WTC11 (cell line): ENCODE results near the gene HTRA1. TPM values are rescaled to one million over a fixed set of nuclear protein-coding genes. Genes with fewer than 3 reads are reported as not detected.

Experiments
- ATAC-seq: fragments of 200-7000 bp; cut with Tn5 transposase; 2 replicates; pipeline ENCODE4 v1.10.0; 2021; ENCODE audit warnings: mild to moderate bottlenecking, moderate library complexity
- CTCF ChIA-PET: fragments of 300-600 bp; sonication (Branson Sonifier 250); formaldehyde crosslinking; loops from one replicate; lab custom pipeline; 2021; ENCODE audit warnings: antibody characterized with exemption; lab: Charles Lee
- POLR2A ChIA-PET: fragments of 350-600 bp; sonication (Branson Sonifier 250); formaldehyde crosslinking; loops from one replicate; lab custom pipeline; 2021; ENCODE audit warnings: antibody characterized with exemption; lab: Charles Lee
- DNase-seq: peaks from one replicate; pipeline ENCODE4 v3.0.0; 2021; ENCODE audit warnings: low spot score
- H3K27ac Mint-ChIP-seq: 2 replicates; pipeline ENCODE4 v1.8.0; 2021; ENCODE audit warnings: mixed read lengths
- H3K27me3 Mint-ChIP-seq: 2 replicates; pipeline ENCODE4 v1.8.0; 2021; ENCODE audit warnings: low read depth, mild to moderate bottlenecking, moderate library complexity, mixed read lengths
- H3K36me3 Mint-ChIP-seq: 2 replicates; pipeline ENCODE4 v1.8.0; 2021; ENCODE audit warnings: mixed read lengths
- H3K4me1 Mint-ChIP-seq: 2 replicates; pipeline ENCODE4 v1.8.0; 2022; ENCODE audit warnings: mixed read lengths
- H3K4me3 Mint-ChIP-seq: 2 replicates; pipeline ENCODE4 v1.8.0; 2021; ENCODE audit warnings: mild to moderate bottlenecking, moderate library complexity, mixed read lengths
- H3K9me3 Mint-ChIP-seq: 2 replicates; pipeline ENCODE4 v1.8.0; 2021; ENCODE audit warnings: mixed read lengths
- CBFB ChIP-seq: sonication (generic); formaldehyde crosslinking; IDR thresholded peaks from 2 replicates; pipeline ENCODE4 v1.8.1; 2022; ENCODE audit warnings: mild to moderate bottlenecking, low read depth, missing genetic modification reagents
- FOXJ3 ChIP-seq: sonication (generic); formaldehyde crosslinking; IDR thresholded peaks from 2 replicates; pipeline ENCODE4 v1.9.0; 2021; ENCODE audit warnings: missing genetic modification reagents, mild to moderate bottlenecking, borderline replicate concordance
- FOXP1 ChIP-seq: sonication (generic); formaldehyde crosslinking; IDR thresholded peaks from 2 replicates; pipeline ENCODE4 v1.8.0; 2022; ENCODE audit warnings: missing genetic modification reagents, mild to moderate bottlenecking, moderate library complexity, borderline replicate concordance
- GABPB1 ChIP-seq: sonication (generic); formaldehyde crosslinking; IDR thresholded peaks from 2 replicates; pipeline ENCODE4 v1.8.1; 2023; ENCODE audit warnings: mild to moderate bottlenecking, missing genetic modification reagents
- GTF2I ChIP-seq: fragments of 250-450 bp; sonication (Bioruptor Pico); conservative IDR thresholded peaks from 2 replicates; pipeline ENCODE4 v1.4.0; 2021; ENCODE audit warnings: mild to moderate bottlenecking
- HMGA2 ChIP-seq: fragments of 250-450 bp; sonication (Bioruptor Pico); IDR thresholded peaks from 2 replicates; pipeline ENCODE4 v1.4.0; 2021; ENCODE audit warnings: mild to moderate bottlenecking, moderate library complexity
- JUN ChIP-seq: sonication (generic); formaldehyde crosslinking; IDR thresholded peaks from 2 replicates; pipeline ENCODE4 v1.8.0; 2023; ENCODE audit warnings: mild to moderate bottlenecking, missing genetic modification reagents
- NFATC4 ChIP-seq: fragments of 250-450 bp; sonication (Bioruptor Pico); IDR thresholded peaks from 2 replicates; pipeline ENCODE4 v1.9.0; 2021; ENCODE audit warnings: mild to moderate bottlenecking
- ZBTB21 ChIP-seq: sonication (generic); formaldehyde crosslinking; IDR thresholded peaks from 2 replicates; pipeline ENCODE4 v1.8.1; 2023; ENCODE audit warnings: mild to moderate bottlenecking, missing genetic modification reagents, borderline replicate concordance
- ZNF396 ChIP-seq: fragments of 250-450 bp; sonication (Bioruptor Pico); IDR thresholded peaks from 2 replicates; pipeline ENCODE4 v1.8.0; 2021; ENCODE audit warnings: mild to moderate bottlenecking, moderate library complexity, borderline replicate concordance
- total RNA-seq: library from RNA; stranded (reverse); gene quantifications from 3 replicates; pipeline ENCODE4 v1.2.3, GENCODE V29; 2021
- TF ChIP-seq, protein P1 (sequence below): sonication (generic); formaldehyde crosslinking; IDR thresholded peaks from 2 replicates; pipeline ENCODE4 v1.8.1; 2023; ENCODE audit warnings: mild to moderate bottlenecking, missing genetic modification reagents, moderate library complexity
- TF ChIP-seq, protein P2 (sequence below): sonication (generic); formaldehyde crosslinking; IDR thresholded peaks from 2 replicates; pipeline ENCODE4 v1.8.1; 2022; ENCODE audit warnings: low read depth, mild to moderate bottlenecking, moderate library complexity, missing genetic modification reagents, borderline replicate concordance
- TF ChIP-seq, protein P3 (sequence below): sonication (generic); formaldehyde crosslinking; IDR thresholded peaks from 2 replicates; pipeline ENCODE4 v1.8.0; 2022; ENCODE audit warnings: mild to moderate bottlenecking, missing genetic modification reagents
- TF ChIP-seq, protein P4 (sequence below): sonication (generic); formaldehyde crosslinking; IDR thresholded peaks from 2 replicates; pipeline ENCODE4 v1.8.1; 2022; ENCODE audit warnings: missing genetic modification reagents, borderline replicate concordance
- TF ChIP-seq, protein P5 (sequence below): sonication (generic); formaldehyde crosslinking; IDR thresholded peaks from 2 replicates; pipeline ENCODE4 v1.8.1; 2023; ENCODE audit warnings: mild to moderate bottlenecking, missing genetic modification reagents, borderline replicate concordance
- TF ChIP-seq, protein P6 (sequence below): sonication (generic); formaldehyde crosslinking; IDR thresholded peaks from 2 replicates; pipeline ENCODE4 v1.8.1; 2022; ENCODE audit warnings: low read depth, missing genetic modification reagents, borderline replicate concordance
- TF ChIP-seq, protein P7 (sequence below): sonication (generic); formaldehyde crosslinking; IDR thresholded peaks from 2 replicates; pipeline ENCODE4 v1.8.0; 2022; ENCODE audit warnings: missing genetic modification reagents

The HTRA1 gene
- total RNA-seq, 1 experiment from 2014 or later: 18.3 TPM

DNA sequence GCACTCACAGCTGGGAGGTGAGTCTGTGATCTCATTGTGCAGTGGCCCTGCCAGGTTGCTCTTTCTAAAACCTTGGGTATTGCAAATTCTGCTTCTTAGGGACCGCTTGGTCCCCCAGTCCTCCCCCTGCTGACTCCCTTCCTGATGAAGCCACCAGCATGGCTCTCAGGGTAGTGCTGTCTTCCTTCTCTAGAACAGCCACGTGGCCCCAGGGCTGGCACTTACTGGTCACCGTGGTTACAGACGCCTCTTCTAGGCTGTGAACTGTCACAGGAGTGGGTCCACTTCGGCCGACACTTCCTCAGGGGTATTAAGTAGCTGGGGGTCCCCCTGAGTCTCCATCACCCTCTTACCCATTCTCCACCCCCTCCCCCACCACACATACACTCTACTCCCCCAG is 2.7 kb upstream of the HTRA1 start:
- Mint-ChIP-seq H3K4me1 (peaks cover 33% of the 10 kb centered on the region), H3K9me3 (no peaks in the 10 kb centered on the region), H3K36me3 (no peaks in the 10 kb centered on the region), H3K27ac (no peak overlapping the region), H3K27me3 (peaks cover 46% of the 10 kb centered on the region), H3K4me3 (no peak overlapping the region)
- ChIA-PET CTCF (no interaction called here), POLR2A (no interaction called here)
- no peak for DNase-seq
- no peak for ATAC-seq
- TF ChIP-seq CBFB (CRISPR knock-in tag) (no peak), NFATC4 (no peak), GABPB1 (no peak), ZNF396 (CRISPR knock-in tag) (no peak), ZBTB21 (CRISPR knock-in tag) (no peak), GTF2I (CRISPR knock-in tag) (no peak), HMGA2 (CRISPR knock-in tag) (no peak), JUN (CRISPR knock-in tag) (no peak), FOXP1 (no peak), FOXJ3 (CRISPR knock-in tag) (no peak)
- TF ChIP-seq, protein P1, sequence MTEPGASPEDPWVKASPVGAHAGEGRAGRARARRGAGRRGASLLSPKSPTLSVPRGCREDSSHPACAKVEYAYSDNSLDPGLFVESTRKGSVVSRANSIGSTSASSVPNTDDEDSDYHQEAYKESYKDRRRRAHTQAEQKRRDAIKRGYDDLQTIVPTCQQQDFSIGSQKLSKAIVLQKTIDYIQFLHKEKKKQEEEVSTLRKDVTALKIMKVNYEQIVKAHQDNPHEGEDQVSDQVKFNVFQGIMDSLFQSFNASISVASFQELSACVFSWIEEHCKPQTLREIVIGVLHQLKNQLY (CRISPR knock-in tag): no peak
- TF ChIP-seq, protein P2, sequence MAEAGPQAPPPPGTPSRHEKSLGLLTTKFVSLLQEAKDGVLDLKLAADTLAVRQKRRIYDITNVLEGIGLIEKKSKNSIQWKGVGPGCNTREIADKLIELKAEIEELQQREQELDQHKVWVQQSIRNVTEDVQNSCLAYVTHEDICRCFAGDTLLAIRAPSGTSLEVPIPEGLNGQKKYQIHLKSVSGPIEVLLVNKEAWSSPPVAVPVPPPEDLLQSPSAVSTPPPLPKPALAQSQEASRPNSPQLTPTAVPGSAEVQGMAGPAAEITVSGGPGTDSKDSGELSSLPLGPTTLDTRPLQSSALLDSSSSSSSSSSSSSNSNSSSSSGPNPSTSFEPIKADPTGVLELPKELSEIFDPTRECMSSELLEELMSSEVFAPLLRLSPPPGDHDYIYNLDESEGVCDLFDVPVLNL (CRISPR knock-in tag): no peak
- TF ChIP-seq, protein P3, sequence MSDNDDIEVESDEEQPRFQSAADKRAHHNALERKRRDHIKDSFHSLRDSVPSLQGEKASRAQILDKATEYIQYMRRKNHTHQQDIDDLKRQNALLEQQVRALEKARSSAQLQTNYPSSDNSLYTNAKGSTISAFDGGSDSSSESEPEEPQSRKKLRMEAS: no peak
- TF ChIP-seq, protein P4, sequence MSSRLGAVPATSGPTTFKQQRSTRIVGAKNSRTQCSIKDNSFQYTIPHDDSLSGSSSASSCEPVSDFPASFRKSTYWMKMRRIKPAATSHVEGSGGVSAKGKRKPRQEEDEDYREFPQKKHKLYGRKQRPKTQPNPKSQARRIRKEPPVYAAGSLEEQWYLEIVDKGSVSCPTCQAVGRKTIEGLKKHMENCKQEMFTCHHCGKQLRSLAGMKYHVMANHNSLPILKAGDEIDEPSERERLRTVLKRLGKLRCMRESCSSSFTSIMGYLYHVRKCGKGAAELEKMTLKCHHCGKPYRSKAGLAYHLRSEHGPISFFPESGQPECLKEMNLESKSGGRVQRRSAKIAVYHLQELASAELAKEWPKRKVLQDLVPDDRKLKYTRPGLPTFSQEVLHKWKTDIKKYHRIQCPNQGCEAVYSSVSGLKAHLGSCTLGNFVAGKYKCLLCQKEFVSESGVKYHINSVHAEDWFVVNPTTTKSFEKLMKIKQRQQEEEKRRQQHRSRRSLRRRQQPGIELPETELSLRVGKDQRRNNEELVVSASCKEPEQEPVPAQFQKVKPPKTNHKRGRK (CRISPR knock-in tag): no peak
- TF ChIP-seq, protein P5, sequence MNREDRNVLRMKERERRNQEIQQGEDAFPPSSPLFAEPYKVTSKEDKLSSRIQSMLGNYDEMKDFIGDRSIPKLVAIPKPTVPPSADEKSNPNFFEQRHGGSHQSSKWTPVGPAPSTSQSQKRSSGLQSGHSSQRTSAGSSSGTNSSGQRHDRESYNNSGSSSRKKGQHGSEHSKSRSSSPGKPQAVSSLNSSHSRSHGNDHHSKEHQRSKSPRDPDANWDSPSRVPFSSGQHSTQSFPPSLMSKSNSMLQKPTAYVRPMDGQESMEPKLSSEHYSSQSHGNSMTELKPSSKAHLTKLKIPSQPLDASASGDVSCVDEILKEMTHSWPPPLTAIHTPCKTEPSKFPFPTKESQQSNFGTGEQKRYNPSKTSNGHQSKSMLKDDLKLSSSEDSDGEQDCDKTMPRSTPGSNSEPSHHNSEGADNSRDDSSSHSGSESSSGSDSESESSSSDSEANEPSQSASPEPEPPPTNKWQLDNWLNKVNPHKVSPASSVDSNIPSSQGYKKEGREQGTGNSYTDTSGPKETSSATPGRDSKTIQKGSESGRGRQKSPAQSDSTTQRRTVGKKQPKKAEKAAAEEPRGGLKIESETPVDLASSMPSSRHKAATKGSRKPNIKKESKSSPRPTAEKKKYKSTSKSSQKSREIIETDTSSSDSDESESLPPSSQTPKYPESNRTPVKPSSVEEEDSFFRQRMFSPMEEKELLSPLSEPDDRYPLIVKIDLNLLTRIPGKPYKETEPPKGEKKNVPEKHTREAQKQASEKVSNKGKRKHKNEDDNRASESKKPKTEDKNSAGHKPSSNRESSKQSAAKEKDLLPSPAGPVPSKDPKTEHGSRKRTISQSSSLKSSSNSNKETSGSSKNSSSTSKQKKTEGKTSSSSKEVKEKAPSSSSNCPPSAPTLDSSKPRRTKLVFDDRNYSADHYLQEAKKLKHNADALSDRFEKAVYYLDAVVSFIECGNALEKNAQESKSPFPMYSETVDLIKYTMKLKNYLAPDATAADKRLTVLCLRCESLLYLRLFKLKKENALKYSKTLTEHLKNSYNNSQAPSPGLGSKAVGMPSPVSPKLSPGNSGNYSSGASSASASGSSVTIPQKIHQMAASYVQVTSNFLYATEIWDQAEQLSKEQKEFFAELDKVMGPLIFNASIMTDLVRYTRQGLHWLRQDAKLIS (CRISPR knock-in tag): no peak
- TF ChIP-seq, protein P6, sequence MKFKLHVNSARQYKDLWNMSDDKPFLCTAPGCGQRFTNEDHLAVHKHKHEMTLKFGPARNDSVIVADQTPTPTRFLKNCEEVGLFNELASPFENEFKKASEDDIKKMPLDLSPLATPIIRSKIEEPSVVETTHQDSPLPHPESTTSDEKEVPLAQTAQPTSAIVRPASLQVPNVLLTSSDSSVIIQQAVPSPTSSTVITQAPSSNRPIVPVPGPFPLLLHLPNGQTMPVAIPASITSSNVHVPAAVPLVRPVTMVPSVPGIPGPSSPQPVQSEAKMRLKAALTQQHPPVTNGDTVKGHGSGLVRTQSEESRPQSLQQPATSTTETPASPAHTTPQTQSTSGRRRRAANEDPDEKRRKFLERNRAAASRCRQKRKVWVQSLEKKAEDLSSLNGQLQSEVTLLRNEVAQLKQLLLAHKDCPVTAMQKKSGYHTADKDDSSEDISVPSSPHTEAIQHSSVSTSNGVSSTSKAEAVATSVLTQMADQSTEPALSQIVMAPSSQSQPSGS (CRISPR knock-in tag): no peak
- TF ChIP-seq, protein P7, sequence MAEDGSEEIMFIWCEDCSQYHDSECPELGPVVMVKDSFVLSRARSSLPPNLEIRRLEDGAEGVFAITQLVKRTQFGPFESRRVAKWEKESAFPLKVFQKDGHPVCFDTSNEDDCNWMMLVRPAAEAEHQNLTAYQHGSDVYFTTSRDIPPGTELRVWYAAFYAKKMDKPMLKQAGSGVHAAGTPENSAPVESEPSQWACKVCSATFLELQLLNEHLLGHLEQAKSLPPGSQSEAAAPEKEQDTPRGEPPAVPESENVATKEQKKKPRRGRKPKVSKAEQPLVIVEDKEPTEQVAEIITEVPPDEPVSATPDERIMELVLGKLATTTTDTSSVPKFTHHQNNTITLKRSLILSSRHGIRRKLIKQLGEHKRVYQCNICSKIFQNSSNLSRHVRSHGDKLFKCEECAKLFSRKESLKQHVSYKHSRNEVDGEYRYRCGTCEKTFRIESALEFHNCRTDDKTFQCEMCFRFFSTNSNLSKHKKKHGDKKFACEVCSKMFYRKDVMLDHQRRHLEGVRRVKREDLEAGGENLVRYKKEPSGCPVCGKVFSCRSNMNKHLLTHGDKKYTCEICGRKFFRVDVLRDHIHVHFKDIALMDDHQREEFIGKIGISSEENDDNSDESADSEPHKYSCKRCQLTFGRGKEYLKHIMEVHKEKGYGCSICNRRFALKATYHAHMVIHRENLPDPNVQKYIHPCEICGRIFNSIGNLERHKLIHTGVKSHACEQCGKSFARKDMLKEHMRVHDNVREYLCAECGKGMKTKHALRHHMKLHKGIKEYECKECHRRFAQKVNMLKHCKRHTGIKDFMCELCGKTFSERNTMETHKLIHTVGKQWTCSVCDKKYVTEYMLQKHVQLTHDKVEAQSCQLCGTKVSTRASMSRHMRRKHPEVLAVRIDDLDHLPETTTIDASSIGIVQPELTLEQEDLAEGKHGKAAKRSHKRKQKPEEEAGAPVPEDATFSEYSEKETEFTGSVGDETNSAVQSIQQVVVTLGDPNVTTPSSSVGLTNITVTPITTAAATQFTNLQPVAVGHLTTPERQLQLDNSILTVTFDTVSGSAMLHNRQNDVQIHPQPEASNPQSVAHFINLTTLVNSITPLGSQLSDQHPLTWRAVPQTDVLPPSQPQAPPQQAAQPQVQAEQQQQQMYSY (CRISPR knock-in tag): no peak
